Activated CD4-positive, alpha-beta memory T cell treated with anti-CD3 and anti-CD28 coated beads, Interleukin-2, amount 10 ng/mL, durations not matched to agents 7 days and 5 days (primary cell): Measurements from ENCODE around the gene PDXDC1. TPM values are rescaled to one million over a fixed set of nuclear protein-coding genes. Genes with fewer than 3 reads are reported as not detected.
"Not testable (repeated sequence)": the region's sequence is repeated elsewhere in the genome, so short reads cannot be mapped to it uniquely, and the experiment has no call there.

ENCODE experiments used
- CTCF ChIA-PET: fragments of 350-600 bp; sonication (Branson Sonifier 250); formaldehyde crosslinking; loops from one replicate; lab custom pipeline; 2021; ENCODE audit warnings: antibody characterized with exemption, inconsistent platforms; lab: Charles Lee
- POLR2A ChIA-PET: fragments of 350-600 bp; sonication (Branson Sonifier 250); formaldehyde crosslinking; loops from one replicate; lab custom pipeline; 2021; ENCODE audit warnings: antibody characterized with exemption; lab: Charles Lee
- DNase-seq: peaks from one replicate; pipeline ENCODE4 v3.0.0-alpha.2; 2020
- H3K27ac Mint-ChIP-seq: one replicate; pipeline ENCODE4 v1.8.0; 2021; ENCODE audit warnings: mild to moderate bottlenecking, mixed read lengths
- H3K27me3 Mint-ChIP-seq: one replicate; pipeline ENCODE4 v1.8.0; 2021; ENCODE audit warnings: mixed read lengths
- H3K36me3 Mint-ChIP-seq: one replicate; pipeline ENCODE4 v1.8.0; 2021; ENCODE audit warnings: low read depth, mixed read lengths
- H3K4me1 Mint-ChIP-seq: one replicate; pipeline ENCODE4 v1.8.0; 2021; ENCODE audit warnings: mixed read lengths
- H3K4me3 Mint-ChIP-seq: one replicate; pipeline ENCODE4 v1.8.0; 2021; ENCODE audit warnings: mild to moderate bottlenecking, mixed read lengths
- H3K9me3 Mint-ChIP-seq: one replicate; pipeline ENCODE4 v1.8.0; 2021; ENCODE audit warnings: mixed read lengths
- total RNA-seq, 2 experiments: library from RNA; stranded (reverse); gene quantifications; one replicate each; pipeline ENCODE4 v1.2.3, GENCODE V29; 2021

PDXDC1 gene
- total RNA-seq, 2 experiments from 2014 or later = 50.1 to 53.4 TPM

DNA sequence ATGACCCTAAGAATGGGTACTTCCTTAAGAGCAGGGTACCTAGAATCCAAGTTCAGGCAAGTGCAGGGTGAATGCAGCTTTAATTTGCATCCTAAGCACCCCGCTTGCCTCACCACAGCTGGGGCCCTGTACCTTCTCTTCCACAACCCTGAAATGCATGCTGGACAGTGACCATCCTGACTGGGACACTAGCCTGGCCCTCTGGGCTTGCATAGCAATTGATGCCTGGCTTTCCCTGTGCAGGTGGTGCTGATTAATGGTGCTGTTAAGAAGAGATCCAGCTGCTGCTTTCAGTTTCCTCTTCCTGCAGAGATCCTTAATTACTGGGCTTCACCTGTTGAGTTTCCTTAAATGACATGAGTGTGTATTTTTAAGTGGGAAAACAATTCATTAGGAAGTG lies 209.2 kb downstream of the PDXDC1 start:
- H3K9me3 Mint-ChIP-seq, H3K4me3 Mint-ChIP-seq, CTCF ChIA-PET: not testable (repeated sequence)

More for the DNA sequence above, 209.2 kb downstream of the PDXDC1 start:
- H3K27ac Mint-ChIP-seq, H3K36me3 Mint-ChIP-seq, H3K27me3 Mint-ChIP-seq, H3K4me1 Mint-ChIP-seq, DNase-seq, POLR2A ChIA-PET: not testable (repeated sequence)

Other genes starting within 250 kb of the PDXDC1 start
- gene NPIPA2, start 232.5 kb upstream of the PDXDC1 start, total RNA-seq = 1 to 10 TPM in 1 of 2 experiments, under 1 TPM in 1; 0.68 to 8.0 TPM
- 10 to 100 TPM; 46.3 to 46.8 TPM for gene NOMO1, start 141.3 kb upstream of the PDXDC1 start, total RNA-seq
- gene NPIPA1, start 37.6 kb upstream of the PDXDC1 start, total RNA-seq = 10 to 100 TPM; 84.1 TPM
- 10 to 100 TPM; 58.6 to 59.1 TPM for gene NTAN1, start 81.0 kb downstream of the PDXDC1 start, total RNA-seq
- 10 to 100 TPM; 26.1 to 26.8 TPM for gene RRN3, start 119.2 kb downstream of the PDXDC1 start, total RNA-seq